GM21737 (cell line): Measurements from ENCODE around the gene ZNF222.

Experiments
- ATAC-seq: cut with Tn5 transposase; IDR thresholded peaks from one replicate; pipeline ENCODE4 v1.9.1; 2021; ENCODE audit warnings: mild to moderate bottlenecking, moderate library complexity; ENCODE audit not compliant: unreplicated experiment

ZNF222 gene

DNA sequence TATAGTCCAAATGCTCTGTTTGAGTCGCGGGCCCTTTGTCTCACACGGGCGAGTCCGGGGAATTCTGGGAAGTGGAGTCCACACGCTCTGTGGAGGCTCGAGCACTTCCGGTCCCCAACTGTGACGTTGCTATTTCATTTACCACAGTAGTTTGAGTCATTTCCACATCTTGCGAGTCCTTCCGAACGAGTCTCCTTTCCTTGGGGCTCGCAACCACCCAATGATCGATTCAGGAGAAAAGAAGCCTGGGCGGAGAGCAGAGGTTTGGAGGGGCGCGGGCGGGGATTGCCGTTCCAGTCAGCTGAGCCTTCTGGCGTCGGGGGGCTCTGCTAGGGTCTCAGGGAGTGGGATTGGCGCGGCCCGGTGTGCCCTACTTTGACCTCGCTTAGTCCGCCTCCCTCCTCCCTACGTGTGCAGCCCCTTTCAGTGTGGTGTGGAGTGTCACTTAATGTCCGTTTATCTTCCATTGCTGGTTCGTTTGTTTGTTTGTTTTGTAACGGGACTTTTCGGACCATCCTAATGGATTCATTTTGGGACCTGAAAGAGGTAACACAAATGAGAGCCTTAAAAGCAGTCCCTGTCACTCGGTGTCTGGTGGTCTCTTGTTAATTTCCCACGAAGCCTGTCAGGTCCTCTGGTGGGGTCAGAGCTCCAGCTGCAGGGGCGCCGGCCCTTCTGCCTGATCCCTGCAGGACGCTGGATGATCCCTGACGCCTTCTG, at the start of gene ZNF222:
ZNF222 (plus strand) TSS at position 163 of the 720 bp plus-strand sequence; CDS start at position 221, 58 bp downstream.
- ATAC-seq = peak; percentile 91

DNA sequence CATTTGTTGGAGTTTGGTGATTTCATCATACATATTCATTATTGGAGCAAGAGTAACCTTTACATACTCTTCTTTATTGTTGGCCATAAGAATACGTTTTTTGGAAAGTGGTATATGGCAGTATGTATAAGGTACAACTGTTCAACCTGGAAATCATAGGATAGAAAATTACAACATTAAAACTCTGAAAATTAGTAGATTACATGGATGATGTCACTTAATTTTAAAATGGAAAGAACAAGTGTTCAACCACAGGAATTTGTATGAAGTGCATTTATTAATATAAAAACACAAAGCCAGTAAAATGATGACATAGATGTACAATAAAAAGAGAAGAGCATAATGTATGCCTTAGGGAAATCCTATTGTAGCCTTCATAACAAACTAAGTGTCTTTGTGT, 48.4 kb upstream of the ZNF222 start:
- ATAC-seq = no peak

DNA sequence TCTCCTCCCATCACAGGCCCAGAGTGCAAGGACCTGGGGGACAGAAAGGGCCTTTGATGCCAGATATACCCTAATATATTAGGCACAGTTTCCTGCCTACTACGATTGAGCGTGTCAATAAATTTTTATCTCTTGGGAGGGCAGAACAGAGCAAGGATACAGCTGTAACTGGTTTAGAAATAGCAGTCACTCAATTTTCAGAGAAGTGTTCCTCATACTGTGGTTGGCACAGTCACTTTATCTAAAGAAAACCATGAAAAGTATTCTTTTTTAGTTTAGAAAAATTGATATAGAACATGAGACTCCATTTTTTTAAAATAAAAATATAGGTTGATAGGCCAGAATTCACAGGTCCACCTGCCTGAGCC, 41.7 kb upstream of the ZNF222 start:
- ATAC-seq = peak; percentile 20

DNA sequence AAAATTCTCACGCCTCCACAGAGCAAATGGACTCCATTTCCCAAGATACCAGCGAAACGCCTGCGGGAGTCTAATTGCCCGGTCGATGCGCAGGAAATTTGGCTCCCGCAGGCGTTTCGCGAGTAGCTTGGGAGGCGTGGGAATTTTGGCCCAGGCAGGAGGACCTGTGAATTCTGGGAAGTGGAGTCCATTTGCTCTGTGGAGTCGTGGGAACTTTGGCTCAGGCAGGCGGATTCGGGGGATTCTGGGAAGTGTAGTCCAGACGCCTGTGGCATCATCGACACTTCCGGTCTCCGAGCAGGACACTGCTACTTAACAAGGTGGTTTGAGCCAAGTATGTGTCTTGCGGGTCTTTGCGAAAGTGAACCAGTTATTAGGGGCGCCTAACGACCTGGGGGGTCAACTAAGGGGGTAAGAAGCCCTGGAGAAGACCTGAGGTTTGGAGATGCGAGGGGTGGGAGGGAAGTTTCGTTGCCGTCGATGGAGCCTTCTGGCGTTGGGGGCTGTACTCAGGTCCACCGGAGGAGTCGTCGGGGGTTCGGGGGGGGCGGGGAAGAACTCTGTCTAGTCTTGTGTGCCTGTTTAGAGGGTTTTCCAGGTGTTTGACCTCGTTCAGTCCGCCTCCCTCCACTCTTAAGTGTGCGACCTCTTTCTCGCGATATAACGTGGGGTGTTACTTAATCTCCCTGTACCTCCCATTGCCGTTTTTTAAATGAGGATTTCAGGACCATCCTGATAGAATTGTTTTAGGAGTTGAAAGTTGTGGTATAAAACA, 41.1 kb upstream of the ZNF222 start, which contains the start of gene ZNF155:
ZNF155 (plus strand) TSS at position 277 of the 775 bp plus-strand sequence. CDS start 4,356 bp downstream, outside the sequence.
- ATAC-seq = peak; percentile 76

DNA sequence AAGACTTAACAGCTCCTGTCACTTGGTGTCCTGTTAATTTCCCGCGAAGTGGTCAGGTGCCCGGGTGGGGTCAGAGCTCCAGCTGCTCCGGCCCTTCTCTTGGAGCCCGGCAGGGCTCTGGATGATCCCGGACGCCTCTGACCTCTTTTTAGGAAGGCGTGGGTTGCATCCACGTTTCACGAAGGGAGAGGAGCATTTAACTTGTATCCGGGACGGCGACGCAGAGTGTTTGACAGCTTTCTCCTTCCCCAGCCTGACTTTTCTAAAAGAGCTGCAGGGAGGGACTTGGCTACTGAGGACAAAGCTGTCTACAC, 40.5 kb upstream of the ZNF222 start:
- no peak for ATAC-seq

DNA sequence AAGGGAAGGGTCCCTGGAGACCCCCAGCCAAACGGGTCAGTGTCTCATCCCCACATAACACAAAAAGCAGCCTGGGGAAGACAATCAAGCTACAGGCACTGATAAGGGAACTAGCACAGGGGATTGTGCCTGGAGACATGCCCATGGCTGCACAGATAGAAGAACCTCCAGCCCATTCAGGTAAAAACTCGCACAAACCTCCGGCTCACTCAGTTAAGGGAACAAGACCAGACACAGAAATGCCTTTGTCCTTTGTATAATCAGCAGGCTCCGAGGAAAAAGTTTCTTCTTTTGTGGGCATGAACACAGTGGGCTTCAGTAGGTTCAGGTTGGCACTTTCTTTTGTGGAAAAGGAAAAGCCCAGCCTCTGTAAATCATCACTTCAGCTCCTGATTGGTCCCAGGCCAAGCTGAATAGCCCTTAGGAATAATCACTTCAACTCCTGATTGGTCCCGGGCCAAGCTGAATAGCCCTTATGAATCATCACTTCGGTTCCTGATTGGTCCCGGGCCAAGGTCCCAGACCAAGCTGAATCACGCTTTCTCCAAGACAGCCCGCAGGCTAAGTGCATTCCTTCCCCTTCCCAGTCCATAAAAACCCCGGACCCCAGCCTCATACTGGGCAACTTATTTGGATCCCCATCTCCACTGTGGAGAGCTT, 27.4 kb upstream of the ZNF222 start:
- ATAC-seq = no peak

DNA sequence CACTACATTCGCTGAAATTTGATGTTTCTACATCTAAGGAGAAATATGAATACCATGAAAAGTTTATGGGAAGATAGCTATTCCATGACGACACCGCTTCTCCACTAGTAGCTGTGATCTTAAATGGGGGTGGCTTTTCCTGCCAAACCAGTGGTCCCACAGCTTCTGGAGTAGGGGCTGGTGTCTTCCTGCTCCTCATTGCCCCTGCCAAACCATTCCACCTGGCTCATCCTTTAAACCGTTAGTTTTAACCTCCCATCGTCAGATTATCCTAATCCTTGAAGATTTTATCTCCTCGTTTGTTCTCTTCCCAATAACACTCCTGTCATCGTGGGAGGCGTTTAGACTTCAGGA, 23.0 kb upstream of the ZNF222 start:
- no peak for ATAC-seq

DNA sequence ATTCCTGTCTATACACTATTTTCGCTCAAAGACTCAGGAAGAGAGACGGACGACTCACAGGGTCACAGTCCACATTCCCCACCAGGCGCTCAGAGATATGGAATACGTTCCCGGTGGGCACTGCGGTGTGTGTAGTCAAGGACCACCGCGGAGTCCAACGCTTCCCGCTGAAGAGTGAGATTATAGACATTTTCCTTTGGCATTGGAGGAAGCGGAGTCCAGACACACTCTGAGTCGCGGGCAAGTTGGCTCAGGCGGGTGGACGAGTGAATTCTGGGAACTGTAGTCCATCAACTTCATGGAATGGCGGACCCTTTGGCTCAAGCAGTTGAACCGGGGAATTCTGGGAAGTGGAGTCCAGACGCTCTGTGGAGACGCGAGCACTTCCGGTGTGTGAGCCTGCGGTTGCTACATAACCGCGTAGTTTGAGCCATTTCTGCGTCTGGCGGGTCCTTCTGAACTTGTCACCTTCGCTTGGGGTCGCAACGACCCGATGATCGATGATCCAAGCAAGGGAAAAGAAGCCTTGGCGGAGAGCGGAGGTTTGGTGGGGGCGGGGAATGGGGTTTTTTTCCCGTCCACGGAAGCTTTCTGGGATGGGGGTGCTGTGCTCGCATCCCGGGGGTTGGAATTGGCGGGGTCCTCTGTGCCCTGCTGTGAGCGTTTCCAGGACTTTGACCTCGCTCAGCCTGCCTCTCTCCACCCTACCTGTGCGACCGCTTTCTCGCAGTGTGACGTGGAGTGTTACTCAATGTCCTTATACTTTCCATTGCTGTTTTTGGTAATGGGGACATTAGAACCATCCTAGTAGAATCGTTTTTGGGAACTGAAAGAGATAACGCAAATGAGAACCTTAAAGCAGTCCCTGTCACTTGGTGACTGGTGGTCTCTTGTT, 22.4 kb upstream of the ZNF222 start, which contains the start of gene ZNF230:
ZNF230 (plus strand) TSS at position 392 of the 895 bp plus-strand sequence. CDS start 4,122 bp downstream, outside the sequence.
- ATAC-seq = peak; percentile 94

DNA sequence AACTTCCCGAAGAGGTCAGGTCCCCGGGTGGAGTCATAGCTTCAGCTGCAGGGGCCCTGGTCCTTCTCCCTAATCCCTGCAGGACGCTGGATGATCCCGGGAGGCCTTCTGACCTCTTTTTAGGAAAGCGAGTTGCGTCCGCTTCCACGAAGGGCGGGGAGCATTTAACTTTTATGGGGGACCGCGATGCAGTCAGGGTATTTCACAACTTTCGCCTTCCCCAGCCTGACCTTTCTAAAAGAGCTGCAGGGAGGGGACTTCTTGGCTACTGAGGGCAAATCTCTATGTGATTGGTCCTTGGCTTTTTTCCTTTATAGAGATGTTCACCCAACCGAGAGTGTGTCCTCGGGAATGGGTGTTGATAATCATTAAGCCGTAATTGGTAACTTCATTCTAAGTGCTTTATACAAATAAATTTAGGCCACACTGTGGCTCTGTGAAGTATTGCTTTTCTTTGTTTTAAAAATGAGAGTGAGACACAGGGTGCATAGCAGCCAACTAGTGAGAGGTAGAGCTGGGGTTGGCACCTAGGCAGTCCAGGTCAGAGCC, 21.6 kb upstream of the ZNF222 start:
- peak; percentile 32 for ATAC-seq

DNA sequence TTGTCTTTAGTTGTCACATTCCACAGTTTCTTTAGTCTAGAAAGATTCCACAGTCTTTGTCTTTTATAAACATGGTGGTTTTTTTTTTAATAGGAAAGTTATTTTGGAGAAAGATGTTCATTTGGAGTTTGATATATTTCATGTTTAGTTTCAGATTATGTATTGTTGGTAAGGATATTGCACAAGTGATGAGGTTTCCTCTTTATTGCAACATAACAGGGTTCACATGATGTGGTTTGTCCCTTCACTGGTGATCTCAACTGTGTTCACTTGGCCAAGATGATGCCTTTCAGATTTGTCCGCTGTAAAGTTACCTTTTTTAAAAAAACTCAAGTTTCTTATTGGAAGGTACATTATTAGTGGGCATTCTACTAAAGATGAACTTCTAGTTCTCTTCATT, 19.2 kb upstream of the ZNF222 start:
- ATAC-seq = no peak

DNA sequence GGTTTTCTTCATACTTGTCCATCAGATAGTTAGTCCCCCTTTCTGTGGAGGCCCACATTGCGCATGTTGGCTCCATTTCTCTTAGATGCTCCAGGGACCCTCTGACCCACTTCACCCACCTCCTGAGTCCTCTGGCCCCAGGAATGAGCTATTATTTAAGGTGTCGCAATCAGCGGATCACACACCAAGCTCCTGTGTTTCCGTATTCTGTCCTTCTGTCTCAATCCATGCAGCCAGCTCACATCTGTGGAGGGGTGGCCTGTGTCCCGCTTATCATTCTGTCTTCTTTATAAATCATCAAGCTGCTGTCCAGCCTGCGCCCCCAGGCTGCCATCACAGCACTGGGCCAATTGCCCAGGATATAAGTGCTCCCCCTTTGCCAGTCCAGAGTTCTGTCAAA, 17.7 kb upstream of the ZNF222 start:
- no peak for ATAC-seq

DNA sequence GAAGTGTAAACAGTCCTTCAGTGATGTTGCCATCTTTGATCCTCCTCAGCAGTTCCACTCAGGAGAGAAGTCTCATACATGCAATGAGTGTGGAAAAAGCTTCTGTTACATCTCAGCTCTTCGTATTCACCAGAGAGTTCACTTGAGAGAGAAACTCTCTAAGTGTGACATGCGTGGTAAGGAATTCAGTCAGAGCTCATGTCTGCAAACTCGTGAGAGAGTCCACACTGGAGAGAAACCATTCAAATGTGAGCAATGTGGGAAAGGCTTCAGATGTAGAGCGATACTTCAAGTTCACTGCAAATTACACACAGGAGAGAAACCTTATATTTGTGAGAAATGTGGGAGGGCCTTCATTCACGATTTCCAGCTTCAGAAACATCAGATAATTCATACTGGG, 14.7 kb upstream of the ZNF222 start:
- ATAC-seq = no peak

DNA sequence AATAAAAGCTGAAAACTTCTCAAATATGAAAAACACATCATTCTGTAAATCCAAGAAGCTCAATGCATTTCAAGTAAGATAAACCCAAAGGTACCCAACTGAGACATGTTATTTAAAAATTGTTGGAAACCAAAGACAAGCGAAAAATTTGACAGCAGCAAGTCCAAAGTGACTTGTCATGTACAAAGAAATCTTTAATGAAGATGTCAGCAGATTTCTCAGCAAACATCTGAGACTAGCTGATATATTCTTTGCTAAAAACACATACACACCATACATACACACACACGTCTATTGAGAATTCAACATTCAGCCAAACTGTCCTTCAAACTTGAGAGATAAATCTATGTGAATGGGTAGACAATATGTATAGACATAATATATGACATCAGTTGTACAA, 5.7 kb upstream of the ZNF222 start:
- no peak for ATAC-seq

DNA sequence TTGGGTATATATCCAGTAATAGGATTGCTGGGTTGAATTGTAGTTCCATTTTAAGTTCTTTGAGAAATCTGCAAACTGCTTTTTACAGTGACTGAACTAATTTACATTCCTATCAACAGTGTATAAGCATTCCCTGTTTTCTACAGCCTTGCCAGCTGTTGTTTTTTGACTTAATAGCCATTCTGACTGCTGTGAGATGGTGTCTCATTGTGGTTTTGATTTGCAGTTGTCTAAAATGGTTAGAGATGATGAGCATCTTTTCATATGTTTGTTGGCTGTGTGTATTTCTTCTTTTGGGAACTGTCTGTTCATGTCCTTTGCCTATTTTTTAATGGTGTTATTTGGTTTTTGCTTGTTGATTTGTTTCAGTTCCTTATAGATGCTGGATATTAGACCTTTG, 4.0 kb upstream of the ZNF222 start:
- ATAC-seq = no peak

DNA sequence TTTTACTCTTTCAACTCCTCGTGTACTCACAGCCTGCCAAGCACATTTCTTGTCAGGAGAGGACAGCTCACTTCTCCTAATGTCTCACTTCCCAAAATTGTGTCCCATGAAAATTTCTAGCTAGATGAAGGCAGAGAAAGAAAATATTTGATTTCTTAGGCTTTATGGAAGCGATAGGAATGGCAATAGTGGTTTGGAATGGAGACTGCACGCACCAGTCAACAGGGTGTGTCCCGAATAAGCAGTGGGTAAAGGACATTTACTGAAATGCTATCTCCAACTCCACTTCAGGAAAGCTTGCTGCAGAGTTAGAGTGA, 321 bp upstream of the ZNF222 start:
- no peak for ATAC-seq

DNA sequence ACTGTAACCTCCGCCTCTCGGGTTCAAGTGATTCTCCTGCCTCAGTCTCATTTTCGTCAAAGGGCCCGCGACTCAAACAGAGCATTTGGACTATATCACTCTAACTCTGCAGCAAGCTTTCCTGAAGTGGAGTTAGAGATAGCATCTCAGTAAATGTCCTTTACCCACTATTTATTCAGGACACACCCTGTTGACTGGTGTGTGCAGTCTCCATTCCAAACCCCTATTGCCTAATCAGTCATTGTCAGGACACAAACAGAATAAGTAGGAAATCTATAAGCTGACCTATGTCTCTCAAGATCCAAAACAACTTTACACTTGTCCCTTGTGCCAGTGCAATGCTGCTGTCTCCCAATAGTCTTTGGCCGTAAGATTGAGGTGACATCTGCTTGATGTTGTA, 1.4 kb downstream of the ZNF222 start:
- ATAC-seq = no peak

DNA sequence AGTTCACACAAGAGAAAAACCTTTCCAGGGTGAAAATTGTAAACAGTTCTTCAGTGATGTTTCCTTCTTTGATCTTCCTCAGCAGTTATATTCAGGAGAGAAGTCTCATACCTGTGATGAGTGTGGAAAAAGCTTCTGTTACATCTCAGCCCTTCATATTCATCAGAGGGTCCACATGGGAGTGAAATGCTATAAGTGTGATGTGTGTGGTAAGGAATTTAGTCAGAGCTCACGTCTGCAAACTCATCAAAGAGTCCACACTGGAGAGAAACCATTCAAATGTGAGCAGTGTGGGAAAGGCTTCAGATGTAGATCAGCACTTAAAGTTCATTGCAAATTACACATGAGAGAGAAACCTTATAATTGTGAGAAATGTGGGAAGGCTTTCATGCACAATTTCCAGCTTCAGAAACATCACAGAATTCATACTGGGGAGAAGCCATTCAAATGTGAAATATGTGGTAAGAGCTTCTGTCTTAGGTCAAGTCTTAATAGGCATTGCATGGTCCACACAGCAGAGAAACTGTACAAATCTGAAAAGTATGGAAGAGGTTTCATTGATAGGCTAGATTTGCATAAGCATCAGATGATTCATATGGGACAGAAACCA, 6.9 kb downstream of the ZNF222 start:
- ATAC-seq = no peak

DNA sequence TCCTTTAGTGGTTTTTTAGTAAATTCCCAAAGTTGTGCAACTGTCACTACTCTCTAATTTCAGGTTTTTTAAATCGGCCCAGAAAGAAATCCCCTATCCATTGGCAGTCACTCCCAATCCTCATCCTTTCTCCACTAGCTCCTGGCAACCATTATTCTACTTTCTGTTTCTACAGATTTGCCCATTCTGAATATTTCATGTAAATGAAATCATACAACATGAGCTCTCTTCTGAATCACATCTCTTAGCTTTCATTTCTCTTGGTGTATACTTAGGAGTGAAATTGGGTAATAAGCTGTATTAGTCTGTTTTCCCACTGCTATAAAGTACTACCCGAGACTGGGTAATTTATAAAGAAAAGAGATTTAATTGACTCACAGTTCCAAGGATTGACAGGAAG, 17.0 kb downstream of the ZNF222 start:
- ATAC-seq = no peak

DNA sequence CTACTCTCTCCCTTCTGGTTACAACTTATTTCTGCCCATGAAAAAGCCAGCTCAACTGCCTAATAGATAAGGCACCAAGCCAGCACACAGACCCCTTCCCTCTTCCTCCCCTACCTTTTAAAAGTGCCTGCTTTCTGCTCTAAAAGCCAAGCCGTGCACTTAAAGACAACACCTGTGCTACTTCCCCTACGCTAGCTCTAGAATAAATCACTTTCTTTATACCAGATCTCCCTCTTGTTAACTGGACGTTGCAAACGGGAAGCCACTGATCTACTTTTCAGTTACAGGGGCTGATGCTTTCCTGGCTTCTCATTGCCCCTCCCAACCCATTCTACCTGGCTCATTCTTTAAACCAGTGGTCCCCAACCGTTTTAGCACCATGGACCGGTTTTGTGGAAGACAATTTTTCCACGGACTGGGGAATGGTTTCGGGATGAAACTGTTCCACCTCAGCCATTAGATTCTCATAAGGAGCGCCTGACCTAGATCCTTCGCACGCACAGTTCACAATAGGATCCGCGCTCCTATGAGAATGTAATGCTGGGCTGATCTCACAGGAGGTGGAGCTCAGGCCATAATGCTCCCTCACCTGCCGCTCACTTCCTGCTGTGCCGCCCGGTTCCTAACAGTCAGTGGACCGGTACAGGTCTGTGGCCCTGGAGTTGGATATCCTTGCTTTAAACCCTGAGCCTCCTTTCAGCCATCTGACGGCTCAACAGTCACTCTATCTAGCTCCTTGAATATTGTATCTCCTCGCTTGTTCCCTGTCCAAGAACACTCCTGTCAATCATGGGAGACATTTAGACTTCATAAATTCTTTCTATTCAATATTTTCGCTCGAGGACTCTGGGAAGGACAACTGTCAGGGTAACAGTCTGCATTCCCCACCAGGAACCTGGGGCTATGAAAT, 25.8 kb downstream of the ZNF222 start:
- no peak for ATAC-seq
